Left ventricle myocardium inferior (tissue), 1 donor: ENCODE results near the gene PMVK. TPM values are rescaled to one million over a fixed set of nuclear protein-coding genes. Genes with fewer than 3 reads are reported as not detected.

Experiments used
- DNase-seq: peaks from one replicate; pipeline ENCODE4 v3.0.0-alpha.2; 2020
- H3K27ac ChIP-seq: fragments of 200-600 bp; replicated peaks from 2 replicates; pipeline ENCODE4 v1.8.0; 2021
- H3K27me3 ChIP-seq: fragments of 200-600 bp; 2 replicates; pipeline ENCODE4 v1.8.0; 2021; ENCODE audit warnings: low read depth
- H3K36me3 ChIP-seq: fragments of 200-600 bp; 2 replicates; pipeline ENCODE4 v1.8.0; 2021
- H3K4me1 ChIP-seq: fragments of 200-600 bp; 2 replicates; pipeline ENCODE4 v1.8.0; 2021
- H3K4me3 ChIP-seq: fragments of 200-600 bp; 2 replicates; pipeline ENCODE4 v1.8.0; 2021; ENCODE audit warnings: mild to moderate bottlenecking, moderate library complexity
- H3K9me3 ChIP-seq: fragments of 200-600 bp; replicated peaks from 2 replicates; pipeline ENCODE4 v1.8.0; 2021
- CTCF ChIP-seq: fragments of 200-600 bp; IDR thresholded peaks from 2 replicates; pipeline ENCODE4 v1.8.0; 2021; ENCODE audit warnings: antibody characterized with exemption, mild to moderate bottlenecking, borderline replicate concordance
- intact Hi-C: fragments of 100-400 bp; cut with micrococcal nuclease; formaldehyde crosslinking; loops from one replicate; pipeline ENCODE4 v1.11.0; 2022
- microRNA-seq: library from miRNA; unstranded; fragments of <30 nt; microRNA quantifications from one replicate; pipeline ENCODE4 v1.2.0, GENCODE V29; 2020
- total RNA-seq: library from RNA; stranded (reverse); fragmentation: NEBNext Ultra II Directional; extraction: Animal tissue kit (Norgen Biotek cat#: 25700); gene quantifications from one replicate; pipeline ENCODE4 v1.2.1, GENCODE V29; 2021
- donor health status: DM: no; HTN: yes; CAD: no; lungs with severe emphysema.

PMVK gene
- total RNA-seq, 1 donor from 2014 or later = 46.5 TPM

- TF ChIP-seq CTCF = no peak
- intact Hi-C loops = loop anchor here (10.0 kb wide), 1 partner anchor 112 kb away; no protein-coding TSS in a partner anchor
- H3K27ac ChIP-seq = no peak overlapping the region
- DNase-seq = no peak
- H3K4me3 ChIP-seq = no peak overlapping the region
- H3K36me3 ChIP-seq = no peaks in the 10 kb centered on the region
- no peaks in the 10 kb centered on the region for H3K9me3 ChIP-seq
- H3K4me1 ChIP-seq = peaks cover 13% of the 10 kb centered on the region
- no peaks in the 10 kb centered on the region for H3K27me3 ChIP-seq
These were observed 59.6 kb downstream of the PMVK start for GRCh38 chr1:154876842-154877369.

Small RNA genes within 50 kb of the gene (microRNA-seq; reads per million reads assigned to microRNA genes)
- not detected for gene MIR4258

Other genes starting within 250 kb of the PMVK start
- gene KCNN3, start 66.4 kb downstream of the PMVK start, total RNA-seq = 4.8 TPM
- gene PBXIP1, start 19.4 kb upstream of the PMVK start, total RNA-seq = 52.3 TPM
- gene PYGO2, start 25.1 kb upstream of the PMVK start, total RNA-seq = 12.9 TPM
- 43.0 TPM for gene SHC1, start 34.0 kb upstream of the PMVK start, total RNA-seq
- gene CKS1B, start 38.0 kb upstream of the PMVK start, total RNA-seq = 17.8 TPM
- gene FLAD1, start 46.6 kb upstream of the PMVK start, total RNA-seq = 30.1 TPM
- not detected for gene LENEP, start 56.9 kb upstream of the PMVK start, total RNA-seq
- gene ZBTB7B, start 66.1 kb upstream of the PMVK start, total RNA-seq = 42.8 TPM
- not detected for gene DCST2, start 97.1 kb upstream of the PMVK start, total RNA-seq
- not detected for gene DCST1, start 97.1 kb upstream of the PMVK start, total RNA-seq
- 82.1 TPM for gene ADAM15, start 114.6 kb upstream of the PMVK start, total RNA-seq
- 1.7 TPM for gene EFNA4, start 127.0 kb upstream of the PMVK start, total RNA-seq
- 0.71 TPM for gene EFNA3, start 142.1 kb upstream of the PMVK start, total RNA-seq
- gene EFNA1, start 191.2 kb upstream of the PMVK start, total RNA-seq = 42.9 TPM
- gene SLC50A1, start 199.1 kb upstream of the PMVK start, total RNA-seq = 8.2 TPM
- gene DPM3, start 203.8 kb upstream of the PMVK start, total RNA-seq = 54.5 TPM
- 113 TPM for gene KRTCAP2, start 236.6 kb upstream of the PMVK start, total RNA-seq
- gene TRIM46, start 237.1 kb upstream of the PMVK start, total RNA-seq = 0.11 TPM